ENCODE data around the gene AFTPH.

AFTPH gene

DNA sequence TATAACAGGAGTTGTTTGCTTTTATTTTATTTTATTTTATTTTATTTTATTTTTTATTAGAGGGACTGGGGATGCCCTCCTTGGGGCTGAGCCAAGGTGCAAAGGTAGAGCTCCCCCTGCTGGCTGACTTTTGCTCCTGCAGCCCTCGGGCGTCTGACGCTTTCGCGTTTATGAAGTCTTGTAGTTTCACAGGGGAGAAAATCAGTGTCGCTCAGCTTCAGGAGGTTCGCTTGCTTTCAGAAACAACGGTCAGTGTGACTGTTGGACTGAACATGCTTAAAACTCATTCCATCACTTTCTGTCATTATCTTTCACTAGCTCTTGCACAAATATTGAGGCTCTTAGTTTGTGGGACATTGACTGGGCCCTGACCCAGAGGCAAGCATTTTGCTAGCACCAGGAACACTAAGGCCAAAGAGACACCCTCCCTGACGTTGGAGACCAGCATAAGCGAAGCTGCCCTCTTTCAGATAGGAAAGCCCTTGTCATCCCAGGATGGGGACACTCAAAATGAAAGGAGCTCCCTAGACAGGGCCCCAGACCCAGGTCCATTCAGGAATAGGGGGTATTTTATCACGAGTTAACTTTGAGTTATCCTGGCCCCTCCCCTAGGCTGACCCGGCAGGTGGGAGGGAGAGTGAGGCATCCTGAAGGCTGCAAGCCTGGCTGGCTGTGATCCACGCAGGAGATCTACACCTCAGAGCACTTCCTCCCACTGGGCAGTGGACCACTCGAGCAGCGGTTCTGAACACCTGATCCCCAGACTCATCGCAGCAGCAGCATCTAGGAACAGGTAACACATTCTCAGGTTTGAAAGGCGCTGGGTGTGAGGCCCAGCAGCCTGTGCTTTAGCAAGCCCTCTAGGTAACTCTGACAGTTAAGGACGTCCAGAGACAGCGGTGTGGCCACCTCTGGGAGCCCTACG, 35.8 kb upstream of the AFTPH start:
- H3K4me1 ChIP-seq (ENCODE audit: insufficient read depth, low read length) = peaks cover 4% of the 10 kb centered on the region
- H3K9me3 ChIP-seq (ENCODE audit: low read length) = no peaks in the 10 kb centered on the region
- H2AFZ ChIP-seq (ENCODE audit: low read depth, low read length) = no peak overlapping the region
- no peaks in the 10 kb centered on the region for H3K27me3 ChIP-seq (ENCODE audit: insufficient read depth, low read length)
- H3K4me3 ChIP-seq (ENCODE audit: low read length) = no peak overlapping the region
- H3K36me3 ChIP-seq (ENCODE audit: insufficient read depth, low read length) = no peaks in the 10 kb centered on the region

- no peak overlapping the region for H2AFZ ChIP-seq (ENCODE audit: low read depth, low read length)
- no peaks in the 10 kb centered on the region for H3K9me3 ChIP-seq (ENCODE audit: low read length)
- peaks cover 4% of the 10 kb centered on the region for H3K4me1 ChIP-seq (ENCODE audit: insufficient read depth, low read length)
- no peaks in the 10 kb centered on the region for H3K27me3 ChIP-seq (ENCODE audit: insufficient read depth, low read length)
- no peaks in the 10 kb centered on the region for H3K36me3 ChIP-seq (ENCODE audit: insufficient read depth, low read length)
- H3K4me3 ChIP-seq (ENCODE audit: low read length) = no peak overlapping the region
These were observed 34.9 kb upstream of the AFTPH start for GRCh38 chr2:64489081-64489751.

DNA sequence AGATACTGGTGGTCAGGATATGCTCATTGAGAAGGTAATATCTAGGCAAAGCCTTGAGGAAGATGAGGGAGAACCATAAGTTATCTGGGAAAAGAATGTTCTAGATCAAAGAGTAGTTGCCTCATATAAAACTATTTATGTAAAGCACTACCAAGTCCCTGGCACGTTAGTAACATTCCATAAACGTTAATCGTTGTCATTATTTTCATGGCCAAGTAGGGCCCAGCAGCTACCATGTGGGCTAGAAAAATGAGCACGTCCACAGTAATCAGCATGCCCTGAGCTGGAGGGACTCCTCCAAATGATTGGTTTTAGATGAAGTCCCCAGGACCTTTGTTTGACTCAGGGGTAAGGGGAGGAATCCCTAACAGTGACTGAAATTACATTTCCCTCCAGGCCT, 32.7 kb upstream of the AFTPH start:
- no peak overlapping the region for H3K4me3 ChIP-seq (ENCODE audit: low read length)
- peaks cover 4% of the 10 kb centered on the region for H3K4me1 ChIP-seq (ENCODE audit: insufficient read depth, low read length)
- no peaks in the 10 kb centered on the region for H3K36me3 ChIP-seq (ENCODE audit: insufficient read depth, low read length)
- no peaks in the 10 kb centered on the region for H3K9me3 ChIP-seq (ENCODE audit: low read length)
- no peaks in the 10 kb centered on the region for H3K27me3 ChIP-seq (ENCODE audit: insufficient read depth, low read length)
- no peak overlapping the region for H2AFZ ChIP-seq (ENCODE audit: low read depth, low read length)

GRCh38 chr2:64492272-64492671, 31.9 kb upstream of the AFTPH start:
- no peaks in the 10 kb centered on the region for H3K36me3 ChIP-seq (ENCODE audit: insufficient read depth, low read length)
- H2AFZ ChIP-seq (ENCODE audit: low read depth, low read length) = no peak overlapping the region
- H3K27me3 ChIP-seq (ENCODE audit: insufficient read depth, low read length) = no peaks in the 10 kb centered on the region
- peaks cover 4% of the 10 kb centered on the region for H3K4me1 ChIP-seq (ENCODE audit: insufficient read depth, low read length)
- H3K4me3 ChIP-seq (ENCODE audit: low read length) = no peak overlapping the region
- H3K9me3 ChIP-seq (ENCODE audit: low read length) = no peaks in the 10 kb centered on the region

DNA sequence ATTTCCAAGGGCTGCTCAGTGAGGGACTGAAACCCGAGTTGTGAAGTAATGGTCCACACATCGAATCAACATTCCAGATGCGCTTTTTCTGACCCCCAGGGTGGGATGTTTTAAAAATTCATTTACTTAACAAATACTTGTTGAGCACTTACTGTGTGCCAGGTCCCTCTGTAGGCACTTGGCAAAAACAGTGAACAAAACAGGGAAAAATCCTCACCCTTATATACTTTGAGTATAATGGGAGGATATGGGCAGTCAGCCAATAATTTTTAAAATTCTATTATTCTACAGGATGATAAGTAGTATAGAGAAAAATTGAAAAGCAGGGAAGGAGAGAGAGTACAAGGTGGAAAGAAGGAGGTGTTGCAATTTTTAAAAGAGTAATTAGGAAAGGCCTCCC, 31.3 kb upstream of the AFTPH start:
- no peaks in the 10 kb centered on the region for H3K9me3 ChIP-seq (ENCODE audit: low read length)
- peaks cover 4% of the 10 kb centered on the region for H3K4me1 ChIP-seq (ENCODE audit: insufficient read depth, low read length)
- no peak overlapping the region for H3K4me3 ChIP-seq (ENCODE audit: low read length)
- H3K36me3 ChIP-seq (ENCODE audit: insufficient read depth, low read length) = no peaks in the 10 kb centered on the region
- H3K27me3 ChIP-seq (ENCODE audit: insufficient read depth, low read length) = no peaks in the 10 kb centered on the region
- no peak overlapping the region for H2AFZ ChIP-seq (ENCODE audit: low read depth, low read length)

GRCh38 chr2:64493788-64494187, 30.3 kb upstream of the AFTPH start:
- no peak overlapping the region for H2AFZ ChIP-seq (ENCODE audit: low read depth, low read length)
- no peaks in the 10 kb centered on the region for H3K27me3 ChIP-seq (ENCODE audit: insufficient read depth, low read length)
- no peaks in the 10 kb centered on the region for H3K36me3 ChIP-seq (ENCODE audit: insufficient read depth, low read length)
- H3K4me3 ChIP-seq (ENCODE audit: low read length) = no peak overlapping the region
- H3K9me3 ChIP-seq (ENCODE audit: low read length) = no peaks in the 10 kb centered on the region
- H3K4me1 ChIP-seq (ENCODE audit: insufficient read depth, low read length) = peaks cover 4% of the 10 kb centered on the region

- H3K27me3 ChIP-seq (ENCODE audit: insufficient read depth, low read length) = no peaks in the 10 kb centered on the region
- no peaks in the 10 kb centered on the region for H3K36me3 ChIP-seq (ENCODE audit: insufficient read depth, low read length)
- H3K9me3 ChIP-seq (ENCODE audit: low read length) = no peaks in the 10 kb centered on the region
- H3K4me1 ChIP-seq (ENCODE audit: insufficient read depth, low read length) = no peaks in the 10 kb centered on the region
- H2AFZ ChIP-seq (ENCODE audit: low read depth, low read length) = no peak overlapping the region
- H3K4me3 ChIP-seq (ENCODE audit: low read length) = no peak overlapping the region
These were observed 25.7 kb upstream of the AFTPH start for GRCh38 chr2:64498438-64498837.

DNA sequence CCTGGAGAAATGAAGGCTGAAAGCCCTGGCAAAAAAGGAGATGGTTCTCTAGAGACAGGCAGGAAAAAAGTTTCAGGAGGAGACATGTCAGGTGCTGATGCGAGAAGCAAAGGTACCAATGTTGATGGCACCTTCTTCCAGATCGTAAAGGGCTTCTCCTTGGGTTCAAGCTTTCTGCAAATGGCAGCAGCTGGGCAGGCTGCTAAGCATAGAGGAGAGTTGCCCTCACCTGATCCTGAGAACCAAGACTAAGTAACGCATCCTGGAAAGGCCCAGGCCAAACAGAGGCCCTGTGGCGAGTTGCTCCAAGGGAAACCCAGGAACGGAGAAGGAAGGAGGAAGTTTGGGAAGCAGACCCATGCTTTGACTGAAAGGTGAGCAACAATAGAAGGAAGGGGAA, 23.6 kb upstream of the AFTPH start:
- Histone ChIP-seq H3K36me3 (ENCODE audit: insufficient read depth, low read length) (no peaks in the 10 kb centered on the region), H2AFZ (ENCODE audit: low read depth, low read length) (no peak overlapping the region), H3K27me3 (ENCODE audit: insufficient read depth, low read length) (no peaks in the 10 kb centered on the region), H3K4me3 (ENCODE audit: low read length) (no peak overlapping the region), H3K9me3 (ENCODE audit: low read length) (no peaks in the 10 kb centered on the region), H3K4me1 (ENCODE audit: insufficient read depth, low read length) (no peaks in the 10 kb centered on the region)

DNA sequence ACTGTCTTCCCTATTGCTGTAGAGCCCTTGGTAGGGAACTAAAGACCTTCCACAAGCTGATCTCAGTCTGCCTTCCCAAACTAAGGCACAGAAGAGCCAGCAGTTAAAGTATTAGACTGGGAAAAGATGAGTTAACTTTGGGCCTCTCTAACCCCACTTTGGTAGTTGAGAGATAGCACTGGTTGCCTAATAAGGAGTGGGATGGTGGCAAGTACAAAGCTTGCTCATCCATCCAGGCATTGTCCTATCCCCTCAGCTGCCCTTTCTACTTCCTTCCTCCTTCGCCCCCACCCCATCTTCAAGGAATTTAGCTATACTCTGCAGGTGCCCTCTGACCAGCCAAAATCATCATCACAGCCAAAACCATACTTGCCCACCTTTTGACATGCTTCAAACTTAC, 22.2 kb upstream of the AFTPH start:
- Histone ChIP-seq H3K4me1 (ENCODE audit: insufficient read depth, low read length) (no peaks in the 10 kb centered on the region), H3K9me3 (ENCODE audit: low read length) (no peaks in the 10 kb centered on the region), H3K4me3 (ENCODE audit: low read length) (no peak overlapping the region), H2AFZ (ENCODE audit: low read depth, low read length) (no peak overlapping the region), H3K27me3 (ENCODE audit: insufficient read depth, low read length) (no peaks in the 10 kb centered on the region), H3K36me3 (ENCODE audit: insufficient read depth, low read length) (no peaks in the 10 kb centered on the region)

DNA sequence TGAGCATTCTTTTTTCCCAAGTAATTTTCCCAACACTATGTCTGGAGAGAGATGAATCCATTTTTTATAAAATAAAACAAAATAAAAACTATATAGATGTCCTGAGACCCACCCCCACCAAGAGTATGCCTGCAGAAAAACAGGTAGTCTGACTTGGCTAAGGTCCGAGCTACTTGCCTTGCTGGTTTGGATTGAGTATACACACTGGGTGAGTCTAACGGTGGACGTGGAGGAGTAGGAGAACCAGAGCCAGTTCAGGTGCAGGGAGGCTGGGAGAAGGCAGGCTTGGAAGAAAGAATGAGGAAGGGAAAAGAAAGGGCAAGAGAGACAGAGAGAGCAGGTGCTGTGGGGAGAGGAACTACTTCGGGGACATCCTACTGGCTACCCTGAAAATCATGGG, 21.3 kb upstream of the AFTPH start:
- Histone ChIP-seq H3K27me3 (ENCODE audit: insufficient read depth, low read length) (no peaks in the 10 kb centered on the region), H2AFZ (ENCODE audit: low read depth, low read length) (no peak overlapping the region)

GRCh38 chr2:64504774-64505720, 19.1 kb upstream of the AFTPH start:
- no peaks in the 10 kb centered on the region for H3K27me3 ChIP-seq (ENCODE audit: insufficient read depth, low read length)
- H3K9me3 ChIP-seq (ENCODE audit: low read length) = no peaks in the 10 kb centered on the region
- no peak overlapping the region for H2AFZ ChIP-seq (ENCODE audit: low read depth, low read length)
- H3K4me3 ChIP-seq (ENCODE audit: low read length) = no peak overlapping the region
- H3K36me3 ChIP-seq (ENCODE audit: insufficient read depth, low read length) = no peaks in the 10 kb centered on the region
- no peaks in the 10 kb centered on the region for H3K4me1 ChIP-seq (ENCODE audit: insufficient read depth, low read length)

More for the DNA sequence above, 21.3 kb upstream of the AFTPH start:
- Histone ChIP-seq H3K4me1 (ENCODE audit: insufficient read depth, low read length) (no peaks in the 10 kb centered on the region), H3K9me3 (ENCODE audit: low read length) (no peaks in the 10 kb centered on the region), H3K4me3 (ENCODE audit: low read length) (no peak overlapping the region), H3K36me3 (ENCODE audit: insufficient read depth, low read length) (no peaks in the 10 kb centered on the region)

- no peak overlapping the region for H2AFZ ChIP-seq (ENCODE audit: low read depth, low read length)
- no peaks in the 10 kb centered on the region for H3K27me3 ChIP-seq (ENCODE audit: insufficient read depth, low read length)
- H3K36me3 ChIP-seq (ENCODE audit: insufficient read depth, low read length) = no peaks in the 10 kb centered on the region
These were observed 17.4 kb upstream of the AFTPH start for GRCh38 chr2:64506686-64507085.

DNA sequence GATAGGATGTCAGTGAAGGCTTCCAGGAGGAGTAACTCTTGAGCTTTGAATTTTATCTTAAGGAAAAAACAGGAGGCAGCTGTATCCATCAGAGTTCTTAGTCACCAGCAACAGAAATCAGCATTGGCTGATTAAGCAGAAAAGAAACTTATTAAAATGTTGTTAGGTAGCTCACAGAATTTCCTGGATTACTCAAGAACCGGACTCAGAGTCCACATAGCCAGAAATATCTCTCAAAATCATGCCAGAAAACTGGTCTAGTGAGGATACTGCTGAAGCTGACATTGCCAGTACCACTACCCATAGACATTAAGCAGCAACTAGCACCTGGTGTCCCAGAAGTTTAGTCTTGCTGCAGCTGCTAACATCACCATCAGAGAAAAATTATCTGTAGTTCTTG, 10.1 kb upstream of the AFTPH start:
- Histone ChIP-seq H3K36me3 (ENCODE audit: insufficient read depth, low read length) (no peaks in the 10 kb centered on the region), H2AFZ (ENCODE audit: low read depth, low read length) (no peak overlapping the region), H3K27me3 (ENCODE audit: insufficient read depth, low read length) (peaks cover 3% of the 10 kb centered on the region), H3K4me1 (ENCODE audit: insufficient read depth, low read length) (no peaks in the 10 kb centered on the region), H3K4me3 (ENCODE audit: low read length) (no peak overlapping the region), H3K9me3 (ENCODE audit: low read length) (no peaks in the 10 kb centered on the region)

More at GRCh38 chr2:64506686-64507085, 17.4 kb upstream of the AFTPH start:
- Histone ChIP-seq H3K4me3 (ENCODE audit: low read length) (no peak overlapping the region), H3K4me1 (ENCODE audit: insufficient read depth, low read length) (no peaks in the 10 kb centered on the region), H3K9me3 (ENCODE audit: low read length) (no peaks in the 10 kb centered on the region)
